Testis (tissue), 3 donors: ENCODE results near the gene LARGE1. TPM values are rescaled to one million over a fixed set of nuclear protein-coding genes. Genes with fewer than 3 reads are reported as not detected.

Source experiments
- DNase-seq: peaks from one replicate; pipeline ENCODE4 v3.0.0-alpha.2; 2019
- H3K27ac ChIP-seq, 2 donors: fragments of 200-600 bp; sonication (generic); one replicate each; pipeline ENCODE4 v1.5.1; 2019
- H3K27me3 ChIP-seq: fragments of 200-600 bp; sonication (generic); one replicate; pipeline ENCODE4 v1.5.1; 2019
- H3K36me3 ChIP-seq: fragments of 200-600 bp; sonication (generic); one replicate; pipeline ENCODE4 v1.5.1; 2017; ENCODE audit warnings: low read depth; ENCODE audit errors: missing control alignments
- H3K4me1 ChIP-seq: fragments of 200-600 bp; sonication (generic); one replicate; pipeline ENCODE4 v1.5.1; 2019
- H3K4me3 ChIP-seq, 2 donors: fragments of 200-600 bp; sonication (generic); one replicate each; pipeline ENCODE4 v1.5.1; 2017 to 2019
- H3K9me3 ChIP-seq: fragments of 200-600 bp; sonication (generic); one replicate; pipeline ENCODE4 v1.5.1; 2017
- CTCF ChIP-seq, 3 experiments: fragments of 450-650 bp in 2 of 3; fragments of 200-600 bp in 1 of 3; sonication (generic) in 1 of 3; IDR thresholded peaks; one replicate each; pipeline ENCODE4 v1.5.1; 2016 to 2019; ENCODE audit warnings: antibody characterized with exemption in 3 of 3, mild to moderate bottlenecking in 2 of 3, moderate library complexity in 1 of 3
- POLR2A ChIP-seq: fragments of 450-650 bp; IDR thresholded peaks from one replicate; pipeline ENCODE4 v1.6.1; 2017; ENCODE audit warnings: antibody characterized with exemption, mild to moderate bottlenecking, moderate library complexity
- WGBS, 2 donors: methylation state at CpG; one replicate each; pipeline ENCODE4 v1.1.5; 2018; 5-methylcytosine and 5-hydroxymethylcytosine counted together
- intact Hi-C: fragments of 100-400 bp; cut with DNase I; formaldehyde crosslinking; loops from one replicate; pipeline ENCODE4 v1.15.1; 2023; ENCODE audit warnings: low total_unique reads
- polyA plus RNA-seq: library from polyadenylated mRNA; stranded (reverse); fragments of 350-450 nt; fragmentation: Illumina TruSeq; extraction: RNeasy Lipid Tissue Mini Kit (QIAGEN cat#74804); gene quantifications from one replicate; pipeline ENCODE4 v1.2.3, GENCODE V29; 2014; ENCODE audit warnings: low read depth, low replicate concordance; ENCODE audit not compliant: insufficient read depth
- total RNA-seq, 2 donors: library from RNA; depleted of rRNA; stranded (reverse); fragments of >200 nt; gene quantifications; one replicate each; pipeline ENCODE4 v1.2.3, GENCODE V29; 2016

LARGE1 gene
- total and polyA plus RNA-seq, 3 donors from 2014 or later: 19.5 to 27.3 (median 21.8) TPM

DNA sequence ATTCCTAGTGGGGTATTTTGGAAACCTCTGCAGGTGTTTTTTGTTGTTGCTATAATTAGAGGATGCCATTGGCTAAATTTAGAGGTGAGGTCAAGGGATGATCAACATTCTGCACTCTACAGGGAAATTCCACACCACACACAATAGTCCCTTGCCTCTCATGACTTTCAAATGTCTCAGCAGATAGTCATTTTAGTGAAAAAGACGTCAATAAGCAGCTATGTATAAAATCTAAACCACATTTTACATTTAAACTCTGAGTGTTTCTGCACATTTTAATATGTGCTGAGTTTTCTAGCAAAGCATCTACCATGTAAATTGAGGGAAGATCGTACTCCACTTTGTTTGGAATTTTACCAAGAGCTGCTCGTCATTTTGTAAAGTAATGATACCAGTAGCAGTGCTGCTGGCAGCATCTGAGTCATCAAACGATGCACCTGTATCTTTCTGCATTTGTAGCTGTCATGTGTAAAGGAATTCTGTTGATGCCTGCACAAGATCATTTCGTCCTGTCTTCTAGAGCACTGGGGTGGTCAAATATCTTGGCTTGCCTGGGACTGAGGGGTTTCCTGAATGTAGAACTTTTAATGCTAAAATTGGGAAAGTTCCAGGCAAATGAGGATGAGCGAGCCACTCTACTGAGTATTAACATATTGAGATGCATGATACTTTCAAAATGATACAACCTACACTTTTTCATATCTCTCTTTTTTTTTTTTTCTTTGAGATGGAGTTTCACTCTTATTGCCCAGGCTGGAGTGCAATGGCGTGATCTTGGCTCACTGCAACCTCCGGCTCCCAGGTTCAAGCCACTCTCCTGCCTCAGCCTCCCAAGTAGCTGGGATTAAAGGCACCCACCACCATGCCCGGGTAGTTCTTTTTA, 447.6 kb downstream of the LARGE1 start:
- no peaks in the 10 kb centered on the region for H3K9me3 ChIP-seq
- no peaks in the 10 kb centered on the region for H3K36me3 ChIP-seq
- H3K27me3 ChIP-seq: no peaks in the 10 kb centered on the region
- 73 to 82% methylated on average over 9 of the region's 9 CpGs for WGBS, 2 donors
- H3K4me1 ChIP-seq: peaks cover 4% of the 10 kb centered on the region
- no peak overlapping the region for H3K4me3 ChIP-seq
- TF ChIP-seq POLR2A (no peak), CTCF (IDR thresholded peaks at IDR 0.05) (no peak)
- intact Hi-C loops: no loop called here
- no peak overlapping the region for H3K27ac ChIP-seq
- DNase-seq: no peak

DNA sequence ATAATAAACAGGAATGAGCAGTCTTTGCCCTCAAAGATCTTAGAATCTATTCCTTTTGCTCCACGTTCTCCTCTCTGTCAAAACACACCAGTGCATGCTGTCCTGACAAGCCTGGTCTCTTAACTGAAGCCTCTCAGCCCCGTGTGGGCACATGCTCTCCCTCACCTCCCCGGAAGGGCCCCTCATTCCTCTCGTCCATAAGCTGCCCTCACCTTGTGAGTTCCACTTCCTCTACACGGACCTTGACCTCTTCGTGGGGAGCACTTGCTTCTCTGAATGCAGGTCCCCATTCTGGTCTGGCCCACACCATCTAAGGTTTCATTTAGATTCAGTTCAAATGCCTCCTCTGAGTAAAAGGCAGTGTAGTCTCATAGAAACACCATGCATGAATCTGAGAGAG, 449.8 kb downstream of the LARGE1 start:
- no peaks in the 10 kb centered on the region for H3K4me1 ChIP-seq
- TF ChIP-seq CTCF (IDR thresholded peaks at IDR 0.05) (no peak), POLR2A (no peak)
- intact Hi-C loops: no loop called here
- H3K4me3 ChIP-seq: no peak overlapping the region
- H3K27ac ChIP-seq: no peak overlapping the region
- no peak for DNase-seq
- no peaks in the 10 kb centered on the region for H3K27me3 ChIP-seq
- 80 to 81% methylated on average over 6 of the region's 6 CpGs for WGBS, 2 donors
- H3K36me3 ChIP-seq: no peaks in the 10 kb centered on the region
- no peaks in the 10 kb centered on the region for H3K9me3 ChIP-seq

GRCh38 chr22:33467620-33468095, 452.6 kb downstream of the LARGE1 start:
- intact Hi-C loops: no loop called here
- H3K4me1 ChIP-seq: no peaks in the 10 kb centered on the region
- no peak overlapping the region for H3K4me3 ChIP-seq
- no peak for DNase-seq
- no peaks in the 10 kb centered on the region for H3K9me3 ChIP-seq
- 83 to 86% methylated on average over 4 to 5 of the region's 5 CpGs for WGBS, 2 donors
- no peaks in the 10 kb centered on the region for H3K36me3 ChIP-seq
- H3K27me3 ChIP-seq: no peaks in the 10 kb centered on the region
- no peak for TF ChIP-seq POLR2A
- TF ChIP-seq CTCF (IDR thresholded peaks at IDR 0.05): no peak
- no peak overlapping the region for H3K27ac ChIP-seq

DNA sequence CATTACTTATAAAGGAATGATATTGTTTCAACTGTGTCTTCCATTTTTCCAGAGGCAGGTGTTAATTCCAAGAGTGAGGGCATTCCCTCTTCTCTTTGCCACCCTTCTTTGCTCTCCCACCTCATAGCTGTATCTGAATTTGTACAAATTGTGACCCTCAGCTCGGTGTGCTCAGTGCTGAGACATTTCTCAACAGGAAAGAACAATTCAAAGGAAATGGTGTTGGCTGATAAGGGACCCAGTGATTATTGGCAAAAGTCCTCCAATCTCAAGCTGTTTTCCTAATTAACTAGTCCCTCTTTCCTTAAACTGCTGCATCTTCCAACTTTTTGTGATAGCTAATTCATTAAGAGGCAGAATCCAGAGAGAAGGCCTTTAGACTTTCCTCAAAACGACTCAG, 453.2 kb downstream of the LARGE1 start:
- intact Hi-C loops: no loop called here
- H3K4me1 ChIP-seq: no peaks in the 10 kb centered on the region
- TF ChIP-seq CTCF (IDR thresholded peaks at IDR 0.05) (no peak), POLR2A (no peak)
- H3K27me3 ChIP-seq: no peaks in the 10 kb centered on the region
- no peak overlapping the region for H3K27ac ChIP-seq
- DNase-seq: no peak
- no peak overlapping the region for H3K4me3 ChIP-seq
- WGBS, 2 donors: 26 to 33% methylated on average over 2 of the region's 2 CpGs
- H3K36me3 ChIP-seq: no peaks in the 10 kb centered on the region
- H3K9me3 ChIP-seq: no peaks in the 10 kb centered on the region

GRCh38 chr22:33465554-33465953, 454.7 kb downstream of the LARGE1 start:
- H3K27me3 ChIP-seq: no peaks in the 10 kb centered on the region
- WGBS, 2 donors: 67 to 77% methylated on average over 5 of the region's 5 CpGs
- H3K4me3 ChIP-seq: no peak overlapping the region
- DNase-seq: no peak
- no peaks in the 10 kb centered on the region for H3K4me1 ChIP-seq
- H3K9me3 ChIP-seq: no peaks in the 10 kb centered on the region
- no peak overlapping the region for H3K27ac ChIP-seq
- no peaks in the 10 kb centered on the region for H3K36me3 ChIP-seq
- TF ChIP-seq POLR2A: no peak
- no peak for TF ChIP-seq CTCF (IDR thresholded peaks at IDR 0.05)
- intact Hi-C loops: no loop called here
